OCI-LY1 (cell line): ENCODE data around the gene DRD4.

Source experiments
- H2AFZ ChIP-seq: fragments of 200-600 bp; sonication (generic), shearing (Covaris generic); 2 replicates; pipeline ENCODE4 v1.6.0; 2014; ENCODE audit warnings: antibody characterized with exemption, mild to moderate bottlenecking, low read length
- H3F3A ChIP-seq: fragments of 200-600 bp; sonication (generic), shearing (Covaris generic); 2 replicates; pipeline ENCODE4 v1.6.0; 2014; ENCODE audit warnings: mild to moderate bottlenecking, antibody characterized with exemption, low read length, moderate library complexity; ENCODE audit not compliant: insufficient read depth
- H3K27ac ChIP-seq: fragments of 200-600 bp; sonication (generic); 2 replicates; pipeline ENCODE4 v1.5.1; 2014; ENCODE audit warnings: low read length, mixed run types, mild to moderate bottlenecking, low read depth; ENCODE audit not compliant: poor library complexity, severe bottlenecking
- H3K27me3 ChIP-seq: fragments of 200-600 bp; sonication (generic); 2 replicates; pipeline ENCODE4 v1.6.0; 2014; ENCODE audit warnings: antibody characterized with exemption, mild to moderate bottlenecking, low read length, moderate library complexity; ENCODE audit not compliant: insufficient read depth
- H3K36me3 ChIP-seq: fragments of 200-600 bp; sonication (generic); 2 replicates; pipeline ENCODE4 v1.6.1; 2014; ENCODE audit warnings: mild to moderate bottlenecking, antibody characterized with exemption, low read length, moderate library complexity, mixed read lengths; ENCODE audit not compliant: insufficient read depth
- H3K4me1 ChIP-seq: fragments of 200-600 bp; sonication (generic); 2 replicates; pipeline ENCODE4 v1.5.1; 2014; ENCODE audit warnings: mild to moderate bottlenecking, low read length, moderate library complexity; ENCODE audit not compliant: insufficient read depth, severe bottlenecking
- H3K4me2 ChIP-seq: fragments of 200-600 bp; sonication (generic), shearing (Covaris generic); 2 replicates; pipeline ENCODE4 v1.6.1; 2014; ENCODE audit warnings: low read length
- H3K4me3 ChIP-seq: fragments of 200-600 bp; sonication (generic); 2 replicates; pipeline ENCODE4 v1.5.1; 2014; ENCODE audit warnings: low read length, low read depth, mild to moderate bottlenecking, mixed read lengths; ENCODE audit not compliant: poor library complexity, severe bottlenecking
- H3K79me2 ChIP-seq: fragments of 200-600 bp; shearing (Covaris generic); 2 replicates; pipeline ENCODE4 v1.6.1; 2016; ENCODE audit warnings: mixed run types, low read length, mixed read lengths; ENCODE audit not compliant: insufficient read depth
- H3K9ac ChIP-seq: fragments of 200-600 bp; sonication (generic), shearing (Covaris generic); 2 replicates; pipeline ENCODE4 v1.6.1; 2014; ENCODE audit warnings: mild to moderate bottlenecking, low read length, mixed read lengths
- H3K9me2 ChIP-seq: fragments of 200-600 bp; sonication (generic), shearing (Covaris generic); 2 replicates; pipeline ENCODE4 v1.6.1; 2014; ENCODE audit warnings: low read depth, mild to moderate bottlenecking, low read length, mixed read lengths
- H3K9me3 ChIP-seq: fragments of 200-600 bp; shearing (Covaris generic); 2 replicates; pipeline ENCODE4 v1.6.1; 2014; ENCODE audit warnings: low read length, mixed read lengths
- H4K20me1 ChIP-seq: fragments of 200-600 bp; sonication (generic), shearing (Covaris generic); 2 replicates; pipeline ENCODE4 v1.6.0; 2016; ENCODE audit warnings: mild to moderate bottlenecking, low read length; ENCODE audit not compliant: insufficient read depth
- CTCF ChIP-seq: fragments of 200-600 bp; sonication (generic), shearing (Covaris generic); IDR thresholded peaks from 2 replicates; pipeline ENCODE4 v1.5.1; 2017; ENCODE audit warnings: mild to moderate bottlenecking, antibody characterized with exemption, low read length, moderate library complexity, mixed read lengths
- EZH2 ChIP-seq: fragments of 200-600 bp; sonication (generic), shearing (Covaris generic); IDR thresholded peaks from 2 replicates; pipeline ENCODE4 v1.8.0; 2017; ENCODE audit warnings: borderline replicate concordance, mixed run types, mild to moderate bottlenecking, antibody characterized with exemption, low read length, moderate library complexity, mixed read lengths

DRD4 gene

GRCh38 chr11:636511-637332 is at the start of gene DRD4:
DRD4 (plus strand) TSS chr11:637269; CDS start chr11:637305, 36 bp downstream.
- no peak for TF ChIP-seq CTCF
- TF ChIP-seq EZH2, result no peak
- Histone ChIP-seq H3F3A (no peaks in the 10 kb centered on the region), H3K4me2 (no peak within 1 kb of the TSS), H3K79me2 (no peaks in the 10 kb centered on the region), H3K27me3 (no peaks in the 10 kb centered on the region), H3K4me3 (no peak within 1 kb of the TSS), H3K9me3 (no peaks in the 10 kb centered on the region), H3K4me1 (no peaks in the 10 kb centered on the region), H3K9me2 (no peaks in the 10 kb centered on the region), H3K36me3 (peaks cover 2% of the 10 kb centered on the region; the same call in 1 of the 2 replicates), H3K9ac (no peak within 1 kb of the TSS), H4K20me1 (no peaks in the 10 kb centered on the region), H3K27ac (no peak within 1 kb of the TSS), H2AFZ (no peak within 1 kb of the TSS)

- TF ChIP-seq CTCF, result no peak
- TF ChIP-seq EZH2, result no peak
- Histone ChIP-seq H3K36me3 (peaks cover 79% of the 10 kb centered on the region), H3K4me2 (no peak overlapping the region), H3K9me3 (no peaks in the 10 kb centered on the region), H3F3A (no peaks in the 10 kb centered on the region), H3K27me3 (no peaks in the 10 kb centered on the region), H3K9ac (no peak overlapping the region), H3K9me2 (no peaks in the 10 kb centered on the region), H4K20me1 (no peaks in the 10 kb centered on the region), H3K4me1 (no peaks in the 10 kb centered on the region), H2AFZ (no peak overlapping the region), H3K79me2 (no peaks in the 10 kb centered on the region), H3K4me3 (no peak overlapping the region), H3K27ac (no peak overlapping the region)
These were observed 49.5 kb upstream of the DRD4 start for GRCh38 chr11:587546-587945.

GRCh38 chr11:587978-588380 is 49.1 kb upstream of the DRD4 start:
- no peaks in the 10 kb centered on the region for H4K20me1 ChIP-seq
- H3K4me2 ChIP-seq, result no peak overlapping the region

More at GRCh38 chr11:587978-588380, 49.1 kb upstream of the DRD4 start:
- Histone ChIP-seq H3K9me3 (no peaks in the 10 kb centered on the region), H3F3A (no peaks in the 10 kb centered on the region), H3K9me2 (no peaks in the 10 kb centered on the region), H3K4me1 (no peaks in the 10 kb centered on the region), H3K79me2 (no peaks in the 10 kb centered on the region), H3K27me3 (no peaks in the 10 kb centered on the region), H3K27ac (no peak overlapping the region), H3K36me3 (peaks cover 80% of the 10 kb centered on the region), H3K9ac (no peak overlapping the region), H2AFZ (no peak overlapping the region), H3K4me3 (no peak overlapping the region)
- no peak for TF ChIP-seq CTCF
- no peak for TF ChIP-seq EZH2
